GM12865 (cell line): ENCODE results near the gene TNPO2.
"Not testable (repeated sequence)": the region's sequence is repeated elsewhere in the genome, so short reads cannot be mapped to it uniquely, and the experiment has no call there.

Experiments
- DNase-seq: peaks from one replicate; pipeline ENCODE4 v3.0.0; 2010; ENCODE audit warnings: low read depth
- H3K4me3 ChIP-seq: 2 replicates; pipeline ENCODE4 v1.5.1; 2011; ENCODE audit warnings: mild to moderate bottlenecking, low read depth, low read length, control low read depth
- TF ChIP-seq, protein P1 (sequence below): IDR thresholded peaks from 2 replicates; pipeline ENCODE4 v1.5.1; 2011; ENCODE audit warnings: low read length, control low read depth, low read depth, inconsistent platforms; ENCODE audit not compliant: insufficient read depth; ENCODE audit errors: missing control alignments

The TNPO2 gene

DNA sequence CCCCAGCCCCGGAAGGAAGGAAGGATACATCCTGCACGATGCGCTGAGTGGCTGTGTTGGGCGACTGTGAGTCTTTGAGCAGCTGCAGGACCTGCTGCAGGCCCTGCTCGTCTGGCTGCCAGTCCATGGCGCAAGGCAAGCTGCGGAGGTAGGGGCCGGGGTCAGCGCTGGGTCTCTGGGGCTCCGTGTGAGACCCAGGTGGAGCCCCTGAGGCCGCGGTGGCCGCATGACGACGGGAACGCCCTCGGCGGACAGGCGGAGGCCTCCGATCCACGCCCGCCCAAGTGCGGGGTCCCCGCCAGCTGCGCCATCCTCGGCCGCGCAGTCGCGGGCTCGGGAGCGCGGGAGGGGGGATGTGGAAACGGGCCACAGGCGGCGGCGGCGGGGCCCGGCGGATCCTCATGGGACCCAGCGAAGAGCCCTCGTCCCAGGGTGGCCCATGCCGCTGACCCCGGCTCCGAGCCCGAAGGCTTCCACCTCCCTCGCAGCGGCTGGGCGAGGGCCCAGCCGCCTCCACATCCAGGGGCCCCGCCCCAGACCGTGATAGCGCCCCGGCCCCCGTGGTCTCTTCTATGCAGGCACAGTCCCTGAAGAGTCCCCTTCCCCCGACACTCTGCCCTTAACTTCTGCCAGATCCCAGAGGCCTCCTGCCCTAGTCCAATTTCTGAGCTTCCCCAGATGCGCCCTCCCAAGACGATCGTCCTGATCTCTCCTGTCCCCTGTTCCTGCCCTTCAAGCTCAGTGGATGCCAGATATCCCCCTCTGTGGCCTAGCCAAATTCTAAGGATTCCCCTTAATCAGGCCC, 2.7 kb downstream of the TNPO2 start:
- DNase-seq: no peak
- TF ChIP-seq, protein P1, sequence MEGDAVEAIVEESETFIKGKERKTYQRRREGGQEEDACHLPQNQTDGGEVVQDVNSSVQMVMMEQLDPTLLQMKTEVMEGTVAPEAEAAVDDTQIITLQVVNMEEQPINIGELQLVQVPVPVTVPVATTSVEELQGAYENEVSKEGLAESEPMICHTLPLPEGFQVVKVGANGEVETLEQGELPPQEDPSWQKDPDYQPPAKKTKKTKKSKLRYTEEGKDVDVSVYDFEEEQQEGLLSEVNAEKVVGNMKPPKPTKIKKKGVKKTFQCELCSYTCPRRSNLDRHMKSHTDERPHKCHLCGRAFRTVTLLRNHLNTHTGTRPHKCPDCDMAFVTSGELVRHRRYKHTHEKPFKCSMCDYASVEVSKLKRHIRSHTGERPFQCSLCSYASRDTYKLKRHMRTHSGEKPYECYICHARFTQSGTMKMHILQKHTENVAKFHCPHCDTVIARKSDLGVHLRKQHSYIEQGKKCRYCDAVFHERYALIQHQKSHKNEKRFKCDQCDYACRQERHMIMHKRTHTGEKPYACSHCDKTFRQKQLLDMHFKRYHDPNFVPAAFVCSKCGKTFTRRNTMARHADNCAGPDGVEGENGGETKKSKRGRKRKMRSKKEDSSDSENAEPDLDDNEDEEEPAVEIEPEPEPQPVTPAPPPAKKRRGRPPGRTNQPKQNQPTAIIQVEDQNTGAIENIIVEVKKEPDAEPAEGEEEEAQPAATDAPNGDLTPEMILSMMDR: no peak

DNA sequence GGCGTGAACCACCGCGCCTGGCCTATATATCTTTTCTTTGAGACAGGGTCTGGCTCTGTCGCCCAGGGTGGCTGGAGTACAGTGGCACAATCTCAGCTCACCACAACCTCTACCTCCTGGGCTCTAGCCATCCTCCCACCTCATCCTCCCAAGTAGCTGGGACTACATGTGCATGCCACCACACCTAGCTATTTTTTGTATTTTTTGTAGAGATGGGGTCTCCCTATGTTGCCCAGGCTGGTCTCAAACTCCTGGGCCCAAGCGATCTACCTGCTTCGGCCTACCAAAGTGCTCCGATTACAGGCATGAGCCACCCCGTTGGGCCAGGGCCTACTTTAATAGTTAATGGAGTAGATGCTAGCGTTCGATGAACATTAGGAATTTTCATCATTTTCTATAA, 3.4 kb downstream of the TNPO2 start:
- TF ChIP-seq, protein P1: no peak
- DNase-seq: no peak
- peak overlapping the region; percentile 94 for H3K4me3 ChIP-seq

More for the DNA sequence above, 2.7 kb downstream of the TNPO2 start:
- peak overlapping the region; percentile 94 for H3K4me3 ChIP-seq

- no peak for DNase-seq
- TF ChIP-seq, protein P1: no peak
- H3K4me3 ChIP-seq: no peak overlapping the region
These were observed 7.8 kb downstream of the TNPO2 start for GRCh38 chr19:12715929-12716328.

GRCh38 chr19:12715102-12715501, 8.6 kb downstream of the TNPO2 start:
- TF ChIP-seq, protein P1: no peak
- H3K4me3 ChIP-seq: no peak overlapping the region
- DNase-seq: no peak

DNA sequence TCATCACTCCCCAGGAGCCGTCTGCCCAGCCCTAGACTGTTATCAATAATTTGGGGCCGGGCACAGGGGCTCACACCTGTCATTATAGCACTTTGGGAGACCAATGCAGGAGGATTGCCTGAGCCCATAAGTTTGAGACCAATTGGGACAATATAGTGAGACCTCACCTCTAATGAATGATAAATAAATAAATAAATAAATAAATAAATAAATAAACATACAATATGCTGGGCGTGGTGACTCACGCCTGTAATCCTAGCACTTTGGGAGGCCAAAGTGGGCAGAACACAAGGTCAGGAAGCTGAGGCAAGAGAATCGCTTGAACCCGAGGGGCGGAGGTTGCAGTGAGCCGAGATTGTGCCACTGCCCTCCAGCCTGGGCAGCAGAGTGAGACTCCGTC, 10.4 kb downstream of the TNPO2 start:
- DNase-seq, H3K4me3 ChIP-seq: not testable (repeated sequence)

- not testable (repeated sequence) for DNase-seq, H3K4me3 ChIP-seq
These were observed 11.7 kb downstream of the TNPO2 start for GRCh38 chr19:12712077-12712476.

DNA sequence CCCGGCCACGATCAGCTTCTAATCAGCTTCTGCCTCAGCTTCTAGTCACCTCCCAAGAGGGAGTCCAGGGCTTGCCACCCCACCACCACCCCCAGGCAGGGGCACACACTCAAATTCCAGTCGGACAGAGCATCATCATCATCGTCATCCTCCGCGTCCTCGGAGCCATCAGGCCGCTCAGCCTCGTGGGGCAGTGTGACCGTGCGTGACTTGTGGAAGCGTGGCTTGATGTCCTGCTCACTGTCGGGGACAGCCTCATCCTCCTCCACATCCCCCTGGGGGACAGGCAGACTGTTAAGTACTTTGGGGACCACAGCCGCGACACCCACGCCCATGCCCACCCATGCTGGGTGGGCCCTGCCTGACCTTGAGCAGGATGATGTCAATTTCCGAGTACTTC, 12.5 kb downstream of the TNPO2 start:
- TF ChIP-seq, protein P1: no peak
- no peak overlapping the region for H3K4me3 ChIP-seq
- no peak for DNase-seq

DNA sequence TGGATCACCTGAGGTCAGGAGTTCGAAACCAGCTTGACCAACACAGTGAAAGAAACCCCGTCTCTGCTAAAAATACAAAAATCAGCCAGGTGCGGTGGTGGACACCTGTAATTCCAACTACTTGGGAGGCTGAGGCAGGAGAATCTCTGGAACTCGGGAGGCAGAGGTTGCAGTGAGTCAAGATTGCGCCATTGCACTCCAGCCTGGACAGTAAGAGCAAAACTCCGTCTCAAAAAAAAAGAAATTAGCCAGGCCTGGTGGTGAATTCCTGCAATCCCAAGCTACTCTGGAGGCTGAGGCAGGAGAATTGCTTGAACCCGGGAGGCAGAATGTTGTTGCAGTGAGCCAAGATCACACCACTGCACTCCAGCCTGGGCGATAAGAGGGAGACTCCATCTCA, 15.1 kb downstream of the TNPO2 start:
- H3K4me3 ChIP-seq: no peak overlapping the region
- TF ChIP-seq, protein P1: no peak
- DNase-seq: no peak
